Measurements from ENCODE around the gene EGFL6.

Gene EGFL6

DNA sequence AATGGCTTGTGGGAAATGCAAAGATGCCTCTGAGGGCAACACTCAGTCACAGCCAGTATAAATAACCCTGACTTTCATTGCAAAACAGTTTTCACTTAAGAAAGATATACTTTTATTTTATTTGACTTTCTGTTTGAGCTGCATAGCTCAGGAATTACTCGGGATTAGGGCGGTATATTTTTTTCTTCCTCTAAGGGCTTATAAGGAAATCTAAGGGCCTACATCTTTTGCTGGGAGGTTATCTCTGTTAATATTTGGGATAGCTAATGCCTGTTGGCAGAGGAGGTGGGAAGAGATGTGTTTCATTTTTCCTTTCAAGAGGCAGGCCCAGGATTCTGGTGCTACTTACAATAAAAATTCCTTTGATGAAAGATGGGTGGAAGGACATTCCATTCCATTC lies 28.8 kb upstream of the EGFL6 start:
- Histone ChIP-seq H3K9ac (ENCODE audit: insufficient read length) (no peak overlapping the region), H3K4me3 (no peak overlapping the region), H3K27ac (no peak overlapping the region), H3K9me3 (ENCODE audit: low read depth, low read length) (no peaks in the 10 kb centered on the region), H3K36me3 (ENCODE audit: insufficient read depth, low read length) (no peaks in the 10 kb centered on the region)
- DNase-seq (ENCODE audit: low read depth, low spot score) = no peak
- no peak for TF ChIP-seq POLR2AphosphoS5 (IDR thresholded peaks at IDR 0.05; ENCODE audit: borderline replicate concordance, low read depth, low read length)
- no peak for TF ChIP-seq EZH2 (IDR thresholded peaks at IDR 0.05)
- no peak for TF ChIP-seq FOXP2 (optimal IDR thresholded peaks at IDR 0.05; ENCODE audit: control extremely low read depth, extremely low read length, insufficient read depth)

GRCh38 chrX:13545726-13546125 lies 23.7 kb upstream of the EGFL6 start:
- H3K36me3 ChIP-seq (ENCODE audit: insufficient read depth, low read length) = no peaks in the 10 kb centered on the region
- TF ChIP-seq POLR2AphosphoS5 (IDR thresholded peaks at IDR 0.05; ENCODE audit: borderline replicate concordance, low read depth, low read length) (no peak), FOXP2 (optimal IDR thresholded peaks at IDR 0.05; ENCODE audit: control extremely low read depth, extremely low read length, insufficient read depth) (no peak), EZH2 (IDR thresholded peaks at IDR 0.05) (no peak)
- no peak overlapping the region for H3K9ac ChIP-seq (ENCODE audit: insufficient read length)
- H3K9me3 ChIP-seq (ENCODE audit: low read depth, low read length) = no peaks in the 10 kb centered on the region
- no peak overlapping the region for H3K27ac ChIP-seq
- DNase-seq (ENCODE audit: low read depth, low spot score) = no peak
- no peak overlapping the region for H3K4me3 ChIP-seq

- Histone ChIP-seq H3K4me3 (no peak overlapping the region), H3K27ac (no peak overlapping the region), H3K9me3 (ENCODE audit: low read depth, low read length) (no peaks in the 10 kb centered on the region), H3K36me3 (ENCODE audit: insufficient read depth, low read length) (no peaks in the 10 kb centered on the region), H3K9ac (ENCODE audit: insufficient read length) (no peak overlapping the region)
- no peak for TF ChIP-seq EZH2 (IDR thresholded peaks at IDR 0.05)
- no peak for TF ChIP-seq FOXP2 (optimal IDR thresholded peaks at IDR 0.05; ENCODE audit: control extremely low read depth, extremely low read length, insufficient read depth)
- no peak for DNase-seq (ENCODE audit: low read depth, low spot score)
Measured at GRCh38 chrX:13547671-13548070, 21.7 kb upstream of the EGFL6 start.

GRCh38 chrX:13550346-13550745 lies 19.1 kb upstream of the EGFL6 start:
- H3K4me3 ChIP-seq = no peak overlapping the region
- no peak for DNase-seq (ENCODE audit: low read depth, low spot score)
- no peak overlapping the region for H3K27ac ChIP-seq
- no peaks in the 10 kb centered on the region for H3K36me3 ChIP-seq (ENCODE audit: insufficient read depth, low read length)
- H3K9me3 ChIP-seq (ENCODE audit: low read depth, low read length) = no peaks in the 10 kb centered on the region
- TF ChIP-seq EZH2 (IDR thresholded peaks at IDR 0.05) (no peak), FOXP2 (optimal IDR thresholded peaks at IDR 0.05; ENCODE audit: control extremely low read depth, extremely low read length, insufficient read depth) (no peak), POLR2AphosphoS5 (IDR thresholded peaks at IDR 0.05; ENCODE audit: borderline replicate concordance, low read depth, low read length) (no peak)
- no peak overlapping the region for H3K9ac ChIP-seq (ENCODE audit: insufficient read length)

- TF ChIP-seq POLR2AphosphoS5 (IDR thresholded peaks at IDR 0.05; ENCODE audit: borderline replicate concordance, low read depth, low read length) (no peak), EZH2 (IDR thresholded peaks at IDR 0.05) (no peak), FOXP2 (optimal IDR thresholded peaks at IDR 0.05; ENCODE audit: control extremely low read depth, extremely low read length, insufficient read depth) (no peak)
- H3K9ac ChIP-seq (ENCODE audit: insufficient read length) = no peak overlapping the region
Measured at GRCh38 chrX:13551610-13552009, 17.8 kb upstream of the EGFL6 start.

GRCh38 chrX:13552892-13553291 lies 16.5 kb upstream of the EGFL6 start:
- no peaks in the 10 kb centered on the region for H3K9me3 ChIP-seq (ENCODE audit: low read depth, low read length)
- H3K36me3 ChIP-seq (ENCODE audit: insufficient read depth, low read length) = no peaks in the 10 kb centered on the region
- H3K4me3 ChIP-seq = no peak overlapping the region
- no peak for DNase-seq (ENCODE audit: low read depth, low spot score)
- TF ChIP-seq POLR2AphosphoS5 (IDR thresholded peaks at IDR 0.05; ENCODE audit: borderline replicate concordance, low read depth, low read length) (no peak), EZH2 (IDR thresholded peaks at IDR 0.05) (no peak), FOXP2 (optimal IDR thresholded peaks at IDR 0.05; ENCODE audit: control extremely low read depth, extremely low read length, insufficient read depth) (no peak)
- H3K9ac ChIP-seq (ENCODE audit: insufficient read length) = no peak overlapping the region
- no peak overlapping the region for H3K27ac ChIP-seq

More at GRCh38 chrX:13551610-13552009, 17.8 kb upstream of the EGFL6 start:
- Histone ChIP-seq H3K36me3 (ENCODE audit: insufficient read depth, low read length) (no peaks in the 10 kb centered on the region), H3K4me3 (no peak overlapping the region), H3K9me3 (ENCODE audit: low read depth, low read length) (no peaks in the 10 kb centered on the region), H3K27ac (no peak overlapping the region)
- no peak for DNase-seq (ENCODE audit: low read depth, low spot score)

DNA sequence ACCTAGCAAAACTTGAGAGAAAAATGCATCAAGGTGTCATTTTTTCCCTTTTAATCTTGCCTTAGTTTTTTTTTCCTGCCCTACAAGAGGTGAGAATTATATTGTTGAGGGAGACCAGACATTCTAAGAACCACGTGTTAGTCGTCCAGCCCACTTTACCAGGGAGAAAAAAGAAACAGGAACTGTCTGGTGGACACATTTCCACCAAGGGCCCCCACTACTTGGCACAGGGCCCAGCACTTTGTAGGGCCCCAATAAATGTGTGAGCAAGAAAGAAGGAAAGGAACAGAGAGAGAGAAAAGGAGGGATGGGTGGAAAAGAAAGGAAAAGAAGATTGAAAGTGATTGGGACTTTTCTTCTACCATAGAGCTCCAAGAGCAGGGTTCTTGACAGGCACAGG lies 3.9 kb upstream of the EGFL6 start:
- Histone ChIP-seq H3K4me3 (no peak overlapping the region), H3K9me3 (ENCODE audit: low read depth, low read length) (no peaks in the 10 kb centered on the region), H3K36me3 (ENCODE audit: insufficient read depth, low read length) (no peaks in the 10 kb centered on the region), H3K9ac (ENCODE audit: insufficient read length) (no peak overlapping the region), H3K27ac (no peak overlapping the region)
- no peak for DNase-seq (ENCODE audit: low read depth, low spot score)
- TF ChIP-seq FOXP2 (optimal IDR thresholded peaks at IDR 0.05; ENCODE audit: control extremely low read depth, extremely low read length, insufficient read depth) = no peak
- no peak for TF ChIP-seq POLR2AphosphoS5 (IDR thresholded peaks at IDR 0.05; ENCODE audit: borderline replicate concordance, low read depth, low read length)
- TF ChIP-seq EZH2 (IDR thresholded peaks at IDR 0.05) = no peak

- TF ChIP-seq POLR2AphosphoS5 (IDR thresholded peaks at IDR 0.05; ENCODE audit: borderline replicate concordance, low read depth, low read length) (no peak), EZH2 (IDR thresholded peaks at IDR 0.05) (no peak), FOXP2 (optimal IDR thresholded peaks at IDR 0.05; ENCODE audit: control extremely low read depth, extremely low read length, insufficient read depth) (no peak)
- no peak for DNase-seq (ENCODE audit: low read depth, low spot score)
- Histone ChIP-seq H3K27ac (no peak overlapping the region), H3K36me3 (ENCODE audit: insufficient read depth, low read length) (no peaks in the 10 kb centered on the region), H3K4me3 (no peak overlapping the region), H3K9me3 (ENCODE audit: low read depth, low read length) (no peaks in the 10 kb centered on the region), H3K9ac (ENCODE audit: insufficient read length) (no peak overlapping the region)
Measured at GRCh38 chrX:13570261-13570605, 832 bp downstream of the EGFL6 start.

DNA sequence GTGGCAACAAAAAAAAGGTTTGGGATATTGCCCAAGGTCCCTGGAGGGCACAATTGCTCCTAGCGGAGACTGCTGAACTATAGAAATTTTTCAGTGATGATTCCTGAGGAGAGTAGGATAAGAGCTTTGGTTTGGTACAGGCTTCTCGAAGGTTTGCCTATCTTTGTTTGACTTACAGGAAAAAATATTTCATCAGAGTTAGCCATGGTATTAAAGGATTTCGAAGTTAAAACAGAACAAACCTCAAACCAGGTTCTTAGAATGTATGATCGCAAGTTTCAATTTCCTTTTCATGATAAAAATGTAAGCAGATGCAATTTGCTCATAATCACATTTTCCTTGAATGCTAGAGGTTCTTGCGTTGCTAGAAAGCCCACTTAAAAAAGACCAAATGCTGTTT lies 1.7 kb downstream of the EGFL6 start:
- H3K27ac ChIP-seq = no peak overlapping the region
- DNase-seq (ENCODE audit: low read depth, low spot score) = no peak
- TF ChIP-seq FOXP2 (optimal IDR thresholded peaks at IDR 0.05; ENCODE audit: control extremely low read depth, extremely low read length, insufficient read depth) = no peak
- no peak for TF ChIP-seq EZH2 (IDR thresholded peaks at IDR 0.05)
- TF ChIP-seq POLR2AphosphoS5 (IDR thresholded peaks at IDR 0.05; ENCODE audit: borderline replicate concordance, low read depth, low read length) = no peak
- no peak overlapping the region for H3K4me3 ChIP-seq
- H3K9ac ChIP-seq (ENCODE audit: insufficient read length) = no peak overlapping the region
- H3K9me3 ChIP-seq (ENCODE audit: low read depth, low read length) = no peaks in the 10 kb centered on the region
- no peaks in the 10 kb centered on the region for H3K36me3 ChIP-seq (ENCODE audit: insufficient read depth, low read length)

All from SK-N-MC (cell line).